Left lung (tissue), 10 donors: ENCODE data around the gene HES7. TPM values are rescaled to one million over a fixed set of nuclear protein-coding genes. Genes with fewer than 3 reads are reported as not detected.

Experiments used
- ATAC-seq: fragments of 200-7000 bp; cut with Tn5 transposase; one replicate; pipeline ENCODE4 v1.9.1; 2020; ENCODE audit warnings: moderate library complexity
- DNase-seq, 4 donors: peaks; one replicate each; pipeline ENCODE4 v3.0.0-alpha.2; 2013 to 2020
- H3K27ac ChIP-seq, 2 donors: fragments of 200-600 bp; sonication (generic) in 1 of 2; one replicate each; pipeline versions ENCODE4 v1.5.0 to v1.8.0; 2020 to 2021
- H3K27me3 ChIP-seq, 2 donors: fragments of 200-600 bp; sonication (generic) in 1 of 2; one replicate each; pipeline versions ENCODE4 v1.5.0 to v1.8.0; 2020 to 2021
- H3K36me3 ChIP-seq, 2 donors: fragments of 200-600 bp; sonication (generic) in 1 of 2; one replicate each; pipeline versions ENCODE4 v1.5.0 to v1.8.0; 2020 to 2021
- H3K4me1 ChIP-seq, 2 donors: fragments of 200-600 bp; one replicate each; pipeline ENCODE4 v1.8.0; 2021
- H3K4me3 ChIP-seq, 2 donors: fragments of 200-600 bp; sonication (generic) in 1 of 2; one replicate each; pipeline versions ENCODE4 v1.5.0 to v1.8.0; 2020 to 2021; ENCODE audit warnings: mild to moderate bottlenecking in 1 of 2
- H3K9me3 ChIP-seq, 2 donors: fragments of 200-600 bp; sonication (generic) in 1 of 2; one replicate each; pipeline versions ENCODE4 v1.5.0 to v1.8.0; 2020 to 2021
- CTCF ChIP-seq, 2 donors: fragments of 200-600 bp; sonication (generic) in 1 of 2; IDR thresholded peaks; one replicate each; pipeline versions ENCODE4 v1.5.0 to v1.8.0; 2021; ENCODE audit warnings: antibody characterized with exemption in 2 of 2
- intact Hi-C, 2 donors: fragments of 100-400 bp; cut with DNase I; formaldehyde crosslinking; loops; one replicate each; pipeline versions ENCODE4 v1.11.2 to v1.14.2; 2022
- polyA plus RNA-seq, 6 donors: library from polyadenylated mRNA; unstranded; fragments of 120-200 nt; gene quantifications; one replicate each; pipeline ENCODE4 v1.2.1, GENCODE V29; 2013; ENCODE audit not compliant: insufficient read length in 6 of 6
- total RNA-seq, 2 donors: library from RNA; stranded (reverse); fragmentation: NEBNext Ultra II Directional; extraction: Animal tissue kit (Norgen Biotek cat#: 25700); gene quantifications; one replicate each; pipeline ENCODE4 v1.2.1, GENCODE V29; 2021
- donor health status: DM: no; HTN: yes; CAD: no.
- donor health status: DM: no; HTN: no; CAD: no.

HES7 gene
- total and polyA plus RNA-seq, 8 donors, result 0.10 to 0.52 (median 0.20) TPM; not detected in 5

- intact Hi-C loops, result loop anchor here in 1 of 2 donors (10.0 kb wide), 1 partner anchor 209 kb away; no protein-coding TSS in a partner anchor
- peaks cover 0 to 47% of the 10 kb centered on the region in 2 donors for H3K27me3 ChIP-seq
- no peaks in the 10 kb centered on the region for H3K9me3 ChIP-seq
- no peaks in the 10 kb centered on the region for H3K4me1 ChIP-seq
- ATAC-seq, result no peak
- TF ChIP-seq CTCF (IDR thresholded peaks at IDR 0.05), result no peak
- H3K27ac ChIP-seq, result no peak overlapping the region
- no peak for DNase-seq
- H3K36me3 ChIP-seq, result no peaks in the 10 kb centered on the region
- H3K4me3 ChIP-seq, result no peak overlapping the region
Measured at GRCh38 chr17:8095361-8095760, 28.5 kb downstream of the HES7 start.

- no peaks in the 10 kb centered on the region for H3K4me1 ChIP-seq
- H3K36me3 ChIP-seq, result no peaks in the 10 kb centered on the region
- no peak for DNase-seq
- H3K9me3 ChIP-seq, result no peaks in the 10 kb centered on the region
- H3K27me3 ChIP-seq, result peaks cover 0 to 73% of the 10 kb centered on the region in 2 donors
- no peak for TF ChIP-seq CTCF (IDR thresholded peaks at IDR 0.05)
- H3K4me3 ChIP-seq, result no peak overlapping the region
- no peak for ATAC-seq
- no peak overlapping the region for H3K27ac ChIP-seq
- intact Hi-C loops, result loop anchor here in 1 of 2 donors (10.0 kb wide), 1 partner anchor 214 kb away; no protein-coding TSS in a partner anchor
Measured at GRCh38 chr17:8091033-8091687, 32.7 kb downstream of the HES7 start.

GRCh38 chr17:8089728-8090127 lies 34.2 kb downstream of the HES7 start:
- Histone ChIP-seq H3K4me1 (no peaks in the 10 kb centered on the region), H3K9me3 (no peaks in the 10 kb centered on the region), H3K4me3 (no peak overlapping the region), H3K36me3 (no peaks in the 10 kb centered on the region), H3K27ac (no peak overlapping the region), H3K27me3 (peaks cover 0 to 74% of the 10 kb centered on the region in 2 donors)
- ATAC-seq (no peak), DNase-seq (no peak)
- intact Hi-C loops, result loop anchor here in 1 of 2 donors (10.0 kb wide), 1 partner anchor 215 kb away; no protein-coding TSS in a partner anchor
- no peak for TF ChIP-seq CTCF (IDR thresholded peaks at IDR 0.05)

- DNase-seq, result peak in 1 of 4 donors; percentile 42
- no peak for TF ChIP-seq CTCF (IDR thresholded peaks at IDR 0.05)
- no peak for ATAC-seq
- peaks cover 0 to 82% of the 10 kb centered on the region in 2 donors for H3K27me3 ChIP-seq
- H3K36me3 ChIP-seq, result no peaks in the 10 kb centered on the region
- no peaks in the 10 kb centered on the region for H3K4me1 ChIP-seq
- H3K27ac ChIP-seq, result no peak overlapping the region
- H3K9me3 ChIP-seq, result no peaks in the 10 kb centered on the region
- no peak overlapping the region for H3K4me3 ChIP-seq
- intact Hi-C loops, result no loop called here
Measured at GRCh38 chr17:8087952-8088230, 36.0 kb downstream of the HES7 start.

GRCh38 chr17:8087075-8087951 lies 36.6 kb downstream of the HES7 start, which contains the start of gene ALOX12B:
Gene ALOX12B, minus strand, starts transcription at chr17:8087716. Its CDS starts 274 bp downstream, at chr17:8087442.
- ATAC-seq, result no peak
- peak in 1 of 4 donors; percentile 58 for DNase-seq
- Histone ChIP-seq H3K4me3 (no peak within 1 kb of the TSS), H3K4me1 (no peaks in the 10 kb centered on the region), H3K9me3 (no peaks in the 10 kb centered on the region), H3K27ac (no peak within 1 kb of the TSS), H3K27me3 (peaks cover 0 to 82% of the 10 kb centered on the region in 2 donors), H3K36me3 (no peaks in the 10 kb centered on the region)
- TF ChIP-seq CTCF (IDR thresholded peaks at IDR 0.05), result no peak
- intact Hi-C loops, result no loop called here
